GM13976 (cell line): ENCODE data around the gene RUNX2.
A peak's percentile ranks its signal among the peaks of the same experiment; 100 is the strongest.

Source experiments
- DNase-seq: peaks from one replicate; pipeline ENCODE4 v3.0.0; 2012; ENCODE audit warnings: low spot score
- in situ Hi-C: fragments of 300-500 bp; cut with MboI; formaldehyde crosslinking; loops from one replicate; pipeline ENCODE4 v1.12.0; 2022; ENCODE audit warnings: low sequenced_read_pairs, mixed read lengths, inconsistent platforms; ENCODE audit not compliant: unreplicated experiment
- TF ChIP-seq, protein P1 (sequence below): IDR thresholded peaks from 2 replicates; pipeline ENCODE4 v1.5.1; 2012; ENCODE audit warnings: borderline replicate concordance, mild to moderate bottlenecking; ENCODE audit not compliant: insufficient read depth; ENCODE audit errors: extremely low read depth, missing control alignments, control extremely low read depth

The RUNX2 gene

DNA sequence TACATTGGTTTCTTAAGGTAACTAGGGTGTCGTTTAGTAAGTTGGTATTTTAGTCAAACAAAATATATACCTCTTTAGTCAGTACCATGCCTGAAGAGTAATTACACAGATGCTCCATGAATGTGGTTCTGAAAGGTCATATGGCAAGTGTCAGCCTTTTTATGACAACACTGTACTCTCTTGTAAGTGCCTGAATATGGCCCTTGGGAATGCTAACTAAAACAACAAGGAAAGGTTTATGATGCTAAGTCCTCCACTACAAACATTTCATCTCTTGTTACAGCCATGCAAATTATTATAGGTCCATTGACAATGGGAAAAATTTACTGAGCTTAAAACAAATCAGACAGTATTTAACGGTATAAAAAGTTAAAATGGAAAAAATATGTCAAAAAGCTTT, 88.6 kb downstream of the RUNX2 start:
- TF ChIP-seq, protein P1, sequence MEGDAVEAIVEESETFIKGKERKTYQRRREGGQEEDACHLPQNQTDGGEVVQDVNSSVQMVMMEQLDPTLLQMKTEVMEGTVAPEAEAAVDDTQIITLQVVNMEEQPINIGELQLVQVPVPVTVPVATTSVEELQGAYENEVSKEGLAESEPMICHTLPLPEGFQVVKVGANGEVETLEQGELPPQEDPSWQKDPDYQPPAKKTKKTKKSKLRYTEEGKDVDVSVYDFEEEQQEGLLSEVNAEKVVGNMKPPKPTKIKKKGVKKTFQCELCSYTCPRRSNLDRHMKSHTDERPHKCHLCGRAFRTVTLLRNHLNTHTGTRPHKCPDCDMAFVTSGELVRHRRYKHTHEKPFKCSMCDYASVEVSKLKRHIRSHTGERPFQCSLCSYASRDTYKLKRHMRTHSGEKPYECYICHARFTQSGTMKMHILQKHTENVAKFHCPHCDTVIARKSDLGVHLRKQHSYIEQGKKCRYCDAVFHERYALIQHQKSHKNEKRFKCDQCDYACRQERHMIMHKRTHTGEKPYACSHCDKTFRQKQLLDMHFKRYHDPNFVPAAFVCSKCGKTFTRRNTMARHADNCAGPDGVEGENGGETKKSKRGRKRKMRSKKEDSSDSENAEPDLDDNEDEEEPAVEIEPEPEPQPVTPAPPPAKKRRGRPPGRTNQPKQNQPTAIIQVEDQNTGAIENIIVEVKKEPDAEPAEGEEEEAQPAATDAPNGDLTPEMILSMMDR, result no peak
- DNase-seq, result no peak
- in situ Hi-C loops, result loop anchor here (25.0 kb wide), 1 partner anchor 754 kb away; no protein-coding TSS in a partner anchor

DNA sequence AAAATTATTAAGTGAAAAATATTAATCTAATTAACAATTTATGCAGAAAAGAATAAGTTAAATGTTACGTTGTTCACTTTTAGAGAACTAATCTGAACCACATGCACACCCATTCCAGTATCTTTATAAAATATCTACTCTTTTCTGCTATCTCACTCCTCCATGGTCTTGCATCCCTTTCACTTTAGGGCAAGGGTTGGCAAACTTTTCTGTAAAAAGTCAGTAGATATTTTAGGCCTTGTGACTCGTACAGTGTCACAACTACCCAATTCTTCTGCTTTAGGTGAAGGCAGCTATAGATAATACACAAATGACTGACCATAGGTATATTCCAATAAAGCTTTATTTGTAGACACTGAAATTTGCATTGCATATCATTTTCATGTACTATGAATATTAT, 89.3 kb downstream of the RUNX2 start:
- in situ Hi-C loops, result loop anchor here (25.0 kb wide), 1 partner anchor 755 kb away; no protein-coding TSS in a partner anchor
- TF ChIP-seq, protein P1, result no peak
- no peak for DNase-seq

DNA sequence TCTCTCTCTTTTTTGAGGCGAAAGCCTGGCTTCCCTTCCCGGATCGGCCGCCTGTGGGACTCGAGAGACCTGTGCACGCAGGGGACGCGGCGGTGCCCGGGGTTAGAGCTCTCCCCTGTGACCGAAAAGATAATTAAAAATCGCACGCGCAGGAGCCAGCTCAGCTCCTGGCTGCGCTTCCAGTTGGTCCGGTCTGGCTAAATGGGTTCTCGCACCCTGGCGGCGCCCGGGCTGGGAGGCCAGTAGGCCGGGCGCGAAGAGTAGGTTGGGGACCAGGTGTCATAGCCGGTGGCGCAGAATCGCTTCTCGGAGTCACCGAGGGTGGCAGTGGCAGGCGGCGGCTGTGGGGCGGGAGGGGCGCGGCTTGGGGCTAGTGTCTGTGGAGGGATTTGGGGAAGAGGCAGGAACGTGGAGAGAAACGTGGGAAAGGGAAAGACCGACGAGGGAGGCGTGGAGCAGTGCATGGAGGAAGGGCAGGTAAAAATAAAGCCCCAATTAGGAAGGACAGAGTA, 91.5 kb downstream of the RUNX2 start:
- in situ Hi-C loops, result loop anchor here (25.0 kb wide), 1 partner anchor 757 kb away; no protein-coding TSS in a partner anchor
- DNase-seq, result peak; percentile 43
- TF ChIP-seq, protein P1, result peak; percentile 42

DNA sequence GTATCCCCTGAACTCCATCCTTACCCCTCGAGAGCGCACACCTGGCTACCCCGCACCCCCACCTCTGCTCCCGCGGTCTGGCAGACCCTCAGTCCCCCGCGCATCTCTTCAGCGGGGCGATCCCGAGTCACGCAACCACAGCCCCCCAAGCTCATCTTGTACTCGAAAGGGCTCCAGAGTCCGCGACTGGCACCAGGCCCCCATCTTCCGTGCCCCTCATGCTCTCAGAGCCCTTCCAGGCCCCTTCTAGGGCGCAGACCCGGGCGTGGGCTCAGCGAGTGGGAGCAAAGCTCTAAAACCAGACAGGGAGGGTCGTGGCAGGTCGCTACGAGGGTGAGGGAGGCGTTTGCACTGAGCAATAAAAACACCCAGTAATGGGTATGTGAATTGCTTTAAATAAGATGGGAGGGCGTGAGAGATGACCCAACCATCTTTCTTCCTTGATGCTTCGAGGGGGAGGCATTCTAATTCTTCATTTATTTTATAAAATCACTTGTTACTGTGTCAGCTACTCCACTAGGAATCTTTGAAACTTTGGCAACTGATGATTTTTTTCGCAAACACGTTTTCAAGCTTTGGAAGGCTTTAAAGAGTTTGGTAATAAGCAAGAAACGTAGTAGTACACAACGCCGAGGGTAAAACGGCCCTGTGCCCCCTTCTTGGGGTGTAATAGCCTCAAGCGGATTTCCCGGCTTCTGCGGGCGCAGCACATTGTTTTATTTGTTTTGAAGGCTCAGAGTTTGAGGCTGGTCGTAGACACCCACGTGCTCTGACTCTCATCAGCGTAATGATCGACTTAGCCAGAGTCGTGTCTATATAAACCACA, 92.2 kb downstream of the RUNX2 start:
- peak; percentile 20 for DNase-seq
- TF ChIP-seq, protein P1, result no peak
- in situ Hi-C loops, result loop anchor here (25.0 kb wide), 1 partner anchor 758 kb away; no protein-coding TSS in a partner anchor

DNA sequence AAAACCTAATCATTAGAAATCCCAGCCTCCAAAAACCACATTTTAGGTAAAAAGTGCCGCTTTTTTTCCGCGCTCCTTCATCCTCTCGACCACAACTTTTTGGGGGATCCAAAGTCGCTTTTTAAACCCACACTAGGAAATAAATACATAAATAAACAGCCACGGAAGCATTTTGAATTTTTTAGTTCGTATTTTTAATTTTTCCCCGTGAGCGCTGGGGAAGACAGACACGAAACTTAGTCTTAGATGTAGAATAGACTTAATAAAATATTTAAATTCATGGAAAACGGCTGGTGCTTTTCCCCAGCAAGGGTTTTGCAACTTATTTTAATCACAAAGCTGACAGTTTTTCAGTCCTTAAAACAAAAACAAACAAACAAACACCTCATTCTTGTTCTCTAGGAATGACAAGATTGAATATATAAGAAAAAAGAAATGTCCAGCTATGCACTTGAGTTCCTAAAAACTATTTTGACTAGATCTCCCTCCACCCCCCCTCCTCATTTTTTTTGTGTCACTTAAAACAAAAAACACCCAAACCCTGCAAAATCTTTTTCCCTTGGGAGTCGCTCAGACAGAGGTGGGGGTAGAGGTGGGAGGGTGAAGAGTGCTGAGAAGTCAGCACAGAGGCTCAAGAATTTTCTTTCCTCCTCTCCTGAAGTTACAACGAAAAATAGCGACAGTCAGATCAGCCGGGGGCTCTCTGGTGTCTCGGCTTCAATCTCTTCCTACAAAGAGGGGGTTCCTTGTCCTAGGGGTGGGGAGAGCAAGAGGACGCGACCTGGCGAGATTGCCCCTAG, 93.0 kb downstream of the RUNX2 start:
- in situ Hi-C loops, result loop anchor here (25.0 kb wide), 1 partner anchor 759 kb away; no protein-coding TSS in a partner anchor
- TF ChIP-seq, protein P1, result no peak
- DNase-seq, result no peak
